BJ (cell line): ENCODE measurements around the gene DLG2. TPM values are rescaled to one million over a fixed set of nuclear protein-coding genes. Genes with fewer than 3 reads are reported as not detected.
"Not testable (repeated sequence)": the region's sequence is repeated elsewhere in the genome, so short reads cannot be mapped to it uniquely, and the experiment has no call there.

Source experiments
- CTCF ChIA-PET: fragments of 350-600 bp; formaldehyde crosslinking; extraction: SDS; loops from one replicate; lab custom pipeline; 2021; ENCODE audit warnings: antibody characterized with exemption, inconsistent platforms; lab: Yijun Ruan, JAX
- POLR2A ChIA-PET: fragments of 300-600 bp; sonication (Branson Sonifier 250); formaldehyde crosslinking; extraction: SDS; loops from one replicate; lab custom pipeline; 2021; ENCODE audit warnings: antibody characterized with exemption; lab: Charles Lee
- DNase-seq: peaks from one replicate; pipeline ENCODE4 v3.0.0-alpha.2; 2011; ENCODE audit warnings: low read depth
- H3K27me3 ChIP-seq: 2 replicates; pipeline ENCODE4 v1.6.0; 2011; ENCODE audit warnings: low read length; ENCODE audit not compliant: control insufficient read depth, insufficient read depth
- H3K36me3 ChIP-seq: 2 replicates; pipeline ENCODE4 v1.5.1; 2011; ENCODE audit warnings: low read length; ENCODE audit not compliant: control insufficient read depth, insufficient read depth
- H3K4me3 ChIP-seq: 2 replicates; pipeline ENCODE4 v1.5.1; 2011; ENCODE audit warnings: low read depth, mild to moderate bottlenecking, control low read depth, low read length
- CTCF ChIP-seq: IDR thresholded peaks from 2 replicates; pipeline ENCODE4 v1.5.1; 2011; ENCODE audit warnings: low read depth, mild to moderate bottlenecking, control low read depth, inconsistent platforms, low read length, moderate library complexity; ENCODE audit not compliant: insufficient read depth
- polyA plus RNA-seq: library from polyadenylated mRNA; depleted of rRNA; stranded (reverse); fragments of >200 nt; gene quantifications from 2 replicates; pipeline ENCODE4 v1.2.3, GENCODE V29; 2011

Gene DLG2
- polyA plus RNA-seq, 1 experiment: 0.28 TPM

GRCh38 chr11:85115798-85116197, 511.3 kb downstream of the DLG2 start:
- no peaks in the 10 kb centered on the region for H3K27me3 ChIP-seq
- no peaks in the 10 kb centered on the region for H3K36me3 ChIP-seq
- ChIA-PET CTCF (no interaction called here), POLR2A (no interaction called here)
- H3K4me3 ChIP-seq: no peak overlapping the region
- no peak for DNase-seq
- TF ChIP-seq CTCF: no peak

- H3K27me3 ChIP-seq: no peaks in the 10 kb centered on the region
- H3K36me3 ChIP-seq: no peaks in the 10 kb centered on the region
- ChIA-PET CTCF (no interaction called here), POLR2A (no interaction called here)
- DNase-seq: no peak
- TF ChIP-seq CTCF: no peak
- no peak overlapping the region for H3K4me3 ChIP-seq
These were observed 512.4 kb downstream of the DLG2 start for GRCh38 chr11:85114786-85115185.

GRCh38 chr11:85110246-85110645, 516.9 kb downstream of the DLG2 start:
- POLR2A ChIA-PET, H3K36me3 ChIP-seq, CTCF ChIA-PET, H3K4me3 ChIP-seq, H3K27me3 ChIP-seq, DNase-seq: not testable (repeated sequence)

GRCh38 chr11:85109141-85109540, 518.0 kb downstream of the DLG2 start:
- POLR2A ChIA-PET: no interaction called here
- Histone ChIP-seq H3K27me3 (no peaks in the 10 kb centered on the region), H3K36me3 (no peaks in the 10 kb centered on the region), H3K4me3 (no peak overlapping the region)
- DNase-seq: no peak
- CTCF ChIA-PET: no interaction called here
- no peak for TF ChIP-seq CTCF

GRCh38 chr11:85105868-85106267, 521.3 kb downstream of the DLG2 start:
- no peaks in the 10 kb centered on the region for H3K27me3 ChIP-seq
- no peaks in the 10 kb centered on the region for H3K36me3 ChIP-seq
- no peak overlapping the region for H3K4me3 ChIP-seq
- POLR2A ChIA-PET: no interaction called here
- CTCF ChIA-PET: no interaction called here
- TF ChIP-seq CTCF: no peak
- DNase-seq: no peak

- ChIA-PET POLR2A (no interaction called here), CTCF (no interaction called here)
- DNase-seq: no peak
- Histone ChIP-seq H3K27me3 (no peaks in the 10 kb centered on the region), H3K4me3 (no peak overlapping the region), H3K36me3 (no peaks in the 10 kb centered on the region)
- TF ChIP-seq CTCF: no peak
These were observed 527.6 kb downstream of the DLG2 start for GRCh38 chr11:85099522-85099921.
